GM21786 (cell line): ENCODE measurements around the gene SDR42E2.
A peak's percentile ranks its signal among the peaks of the same experiment; 100 is the strongest.
"Not testable (repeated sequence)": the region's sequence is repeated elsewhere in the genome, so short reads cannot be mapped to it uniquely, and the experiment has no call there.

Experiments
- ATAC-seq: cut with Tn5 transposase; IDR thresholded peaks from one replicate; pipeline ENCODE4 v1.9.1; 2021; ENCODE audit not compliant: unreplicated experiment

SDR42E2 gene

GRCh38 chr16:22190776-22191531, 28.6 kb downstream of the SDR42E2 start:
- ATAC-seq: peak; percentile 45

GRCh38 chr16:22191532-22192260, 29.4 kb downstream of the SDR42E2 start:
- ATAC-seq: no peak

DNA sequence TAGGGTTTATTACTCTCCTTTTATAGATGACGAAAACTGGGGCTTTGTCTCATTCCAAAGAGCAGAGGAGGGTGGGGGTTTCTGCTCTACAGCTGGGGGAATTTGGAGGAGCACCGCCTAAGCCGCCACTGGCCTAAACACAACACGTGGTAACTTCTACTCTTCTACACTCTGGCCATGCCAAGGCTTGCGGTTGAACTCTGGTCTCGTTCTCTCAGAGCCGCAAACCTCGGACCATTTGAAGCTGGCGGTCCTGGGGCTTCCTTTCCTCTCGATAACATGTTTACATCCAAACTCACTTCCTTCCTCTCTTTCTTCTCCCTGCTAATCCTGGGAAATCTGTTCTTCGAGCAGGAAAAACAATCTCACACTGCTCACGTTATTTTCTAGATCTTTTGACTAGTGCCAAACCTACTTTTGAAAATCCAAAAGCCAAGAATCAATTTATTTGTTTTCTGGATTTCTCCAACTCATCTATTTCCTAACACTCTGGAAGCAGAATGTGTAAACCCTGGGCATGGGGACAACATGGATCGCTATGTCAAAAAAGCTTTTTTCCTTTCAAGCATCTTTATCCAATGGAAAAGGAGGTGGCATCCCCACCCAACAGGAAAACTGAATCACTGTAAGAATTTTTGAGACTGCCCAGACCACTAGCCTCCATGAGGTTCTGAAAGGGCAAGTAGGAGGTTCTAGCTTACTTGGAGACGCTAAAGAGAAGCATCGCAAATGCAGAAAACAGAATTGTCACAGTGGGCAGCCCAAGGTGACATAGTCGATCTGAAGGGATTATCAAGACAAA, 30.2 kb downstream of the SDR42E2 start:
- no peak for ATAC-seq

DNA sequence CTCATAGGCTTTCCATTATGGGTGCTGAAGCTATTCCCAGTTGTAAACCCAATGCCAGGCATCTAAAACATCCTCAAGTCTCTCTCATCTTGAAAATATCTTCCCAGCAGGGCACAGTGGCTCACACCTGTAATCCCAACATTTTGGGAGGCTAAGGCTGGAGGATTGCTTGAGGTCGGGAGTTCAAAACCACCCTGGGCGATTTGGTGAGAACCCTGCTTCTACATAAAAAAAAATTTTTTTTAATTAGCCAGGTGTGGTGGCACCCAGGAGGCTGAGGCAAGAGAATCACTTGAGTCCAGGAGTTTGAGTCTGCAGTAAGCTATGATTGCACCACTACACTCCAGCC, 30.7 kb downstream of the SDR42E2 start:
- no peak for ATAC-seq

GRCh38 chr16:22194707-22195444, 32.6 kb downstream of the SDR42E2 start:
- ATAC-seq: no peak

DNA sequence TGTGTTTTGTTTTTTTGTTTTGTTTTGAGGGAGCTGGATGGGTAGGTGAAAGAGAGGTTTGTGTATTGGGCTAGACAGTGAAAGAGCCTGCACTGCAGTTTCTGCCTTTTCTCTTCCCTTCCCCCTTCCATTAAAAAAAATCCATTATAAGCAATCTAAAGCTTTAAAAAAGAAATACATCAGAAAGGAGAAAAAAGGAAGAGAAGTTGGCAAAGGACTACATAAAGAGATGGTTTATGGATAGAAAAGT, 33.1 kb downstream of the SDR42E2 start:
- no peak for ATAC-seq

DNA sequence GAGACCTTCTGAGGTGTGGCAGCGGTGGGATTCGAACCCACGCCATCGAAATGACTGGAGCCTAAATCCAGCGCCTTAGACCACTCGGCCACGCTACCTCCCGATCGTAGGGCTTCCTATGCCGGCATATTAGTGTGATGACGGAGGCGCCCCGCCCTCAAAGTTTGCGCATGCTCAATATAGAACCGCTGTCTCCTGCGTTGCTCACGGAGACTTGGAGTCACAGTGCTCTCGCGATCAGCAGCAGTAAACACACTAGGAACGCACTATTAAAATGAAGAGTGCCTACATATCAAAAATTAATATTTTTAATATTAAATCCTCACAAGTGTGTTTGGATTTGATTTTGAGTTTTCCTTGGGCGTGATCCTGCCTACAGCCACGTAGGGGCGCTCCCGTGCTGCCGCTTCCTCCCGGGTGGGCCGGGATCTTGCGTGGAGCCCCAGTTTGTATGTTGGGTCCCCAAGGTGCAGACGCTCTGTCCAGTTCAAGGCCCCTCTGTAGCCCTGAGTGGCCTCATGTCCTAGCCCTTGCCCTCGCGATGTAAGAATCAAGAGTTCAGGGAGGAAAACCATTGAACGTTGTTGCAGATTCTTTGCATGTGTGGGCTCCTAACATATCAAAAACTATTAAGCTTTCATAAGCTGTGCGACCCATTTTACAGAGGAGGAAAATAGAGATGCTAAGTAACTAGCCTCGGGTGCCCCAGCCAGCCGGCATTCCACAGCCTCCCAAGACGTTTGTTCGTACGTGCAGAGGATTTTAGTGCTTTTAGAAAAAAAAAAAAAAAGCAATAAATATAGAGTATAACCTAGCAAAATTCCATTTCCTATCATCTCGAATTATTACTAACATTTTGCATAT, 33.6 kb downstream of the SDR42E2 start:
- ATAC-seq: peak; percentile 25

DNA sequence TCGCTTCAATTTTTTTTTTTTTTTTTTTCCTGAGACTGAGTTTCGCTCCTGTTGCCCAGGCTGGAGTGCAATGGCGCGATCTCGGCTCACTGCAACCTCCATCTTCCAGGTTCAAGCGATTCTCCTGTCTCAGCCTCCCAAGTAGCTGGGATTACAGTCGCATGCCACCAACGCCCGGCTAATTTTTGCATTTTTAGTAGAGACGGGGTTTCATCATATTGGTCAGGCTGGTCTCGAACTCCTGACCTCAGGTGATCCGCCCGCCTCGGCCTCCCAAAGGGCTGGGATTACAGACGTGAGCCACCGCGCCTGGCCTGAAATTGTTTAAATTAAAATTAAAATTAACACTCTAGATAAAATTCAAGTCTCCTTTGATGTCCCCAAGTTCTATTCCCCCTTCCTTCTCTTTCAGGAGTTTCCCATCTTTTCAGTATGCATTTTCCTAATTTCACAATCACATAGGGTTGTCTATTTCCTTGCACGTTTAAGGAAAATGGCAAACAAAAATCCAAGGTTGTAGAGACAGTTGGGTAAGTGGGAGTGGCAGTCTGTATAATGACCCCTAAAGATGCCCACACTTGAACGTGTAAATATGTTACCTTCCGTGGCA, 34.4 kb downstream of the SDR42E2 start:
- ATAC-seq: not testable (repeated sequence)

GRCh38 chr16:22198547-22199293, 36.4 kb downstream of the SDR42E2 start:
- no peak for ATAC-seq

- ATAC-seq: no peak
These were observed 39.9 kb downstream of the SDR42E2 start for GRCh38 chr16:22202261-22202637.

DNA sequence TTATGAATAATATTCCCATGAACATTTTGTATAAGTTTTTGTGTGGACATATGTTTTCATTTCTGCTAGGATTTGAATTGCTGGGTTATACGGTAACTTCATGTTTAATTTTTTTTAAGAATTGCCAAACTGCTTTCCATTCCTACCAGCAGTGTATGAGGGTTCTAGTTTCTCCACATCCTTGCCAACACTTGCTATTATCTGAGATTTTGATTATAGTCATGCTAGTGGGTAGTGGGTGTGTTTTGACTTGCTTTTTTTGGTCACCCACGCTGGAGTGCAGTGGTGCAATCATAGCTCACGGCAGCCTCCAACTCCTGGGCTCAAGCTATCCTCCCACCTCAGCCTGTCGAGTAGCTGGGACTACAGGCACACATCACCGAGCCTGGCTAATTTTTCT, 40.8 kb downstream of the SDR42E2 start:
- ATAC-seq: no peak

GRCh38 chr16:22204091-22204655, 41.9 kb downstream of the SDR42E2 start:
- ATAC-seq: no peak

DNA sequence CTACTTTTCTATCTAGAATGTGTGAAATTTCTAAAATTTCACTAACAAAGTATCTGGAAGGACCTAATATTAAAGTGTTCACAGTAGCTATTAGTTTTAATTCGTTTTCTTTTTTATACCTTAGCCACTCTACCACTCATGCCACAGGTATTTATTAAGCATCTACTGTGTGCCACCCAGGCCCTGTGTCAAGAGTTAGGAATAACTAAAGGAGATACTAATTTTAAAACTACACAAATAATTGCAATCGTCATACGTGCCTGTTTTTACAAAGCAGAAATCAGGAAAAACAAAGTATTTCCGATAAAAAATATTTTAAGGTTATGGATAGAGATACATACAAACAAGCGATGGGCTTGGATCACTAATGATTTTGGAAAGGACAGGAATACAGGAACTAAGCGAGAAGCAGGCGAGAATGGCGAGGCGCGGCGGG, 43.3 kb downstream of the SDR42E2 start:
- ATAC-seq: no peak

DNA sequence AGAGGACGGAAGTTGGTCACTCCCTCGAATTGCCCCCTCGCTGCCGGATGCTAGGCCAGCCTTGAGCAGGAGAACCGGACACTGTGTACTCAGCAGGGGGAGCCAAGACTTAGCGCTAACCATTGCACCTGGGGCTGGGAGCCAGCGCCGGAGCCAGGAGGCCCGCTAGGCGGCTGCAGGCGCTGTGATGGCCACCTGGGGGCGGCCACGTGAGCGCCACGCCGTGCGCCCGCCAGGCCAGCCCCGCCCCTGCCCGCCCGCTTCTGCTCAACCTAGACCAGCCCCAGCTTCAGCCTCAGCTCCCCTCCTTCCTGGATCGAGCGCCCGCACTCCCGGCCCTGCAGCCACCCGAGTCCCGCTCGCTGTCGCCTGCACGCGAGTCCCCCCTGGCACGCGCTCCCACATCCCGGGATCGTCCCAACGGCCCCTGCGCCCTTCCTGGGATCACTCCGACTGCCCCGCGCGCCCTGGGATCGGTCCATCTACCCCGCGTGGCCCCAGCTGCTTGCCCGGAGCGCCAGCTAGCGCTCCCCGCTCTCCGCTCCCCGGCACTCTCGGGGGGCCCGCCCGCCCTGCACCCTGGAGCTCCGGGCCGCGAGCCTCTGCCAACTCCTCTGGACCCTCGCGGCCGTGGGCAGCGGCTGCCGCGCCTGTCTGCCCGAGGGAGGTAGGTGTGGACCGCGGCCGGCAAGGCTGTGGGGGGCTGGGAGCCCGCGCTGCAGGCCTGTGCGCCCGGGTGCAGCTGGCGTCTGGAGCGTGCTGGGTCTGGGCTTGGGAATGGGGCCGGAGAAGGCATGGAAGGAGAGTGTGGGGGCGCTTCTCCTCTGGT, 43.9 kb downstream of the SDR42E2 start, which contains the start of gene EEF2K:
TSS of gene EEF2K (plus strand) at position 266 of the 829 bp plus-strand sequence. CDS start 19,452 bp downstream, outside the sequence.
- peak; percentile 74 for ATAC-seq

DNA sequence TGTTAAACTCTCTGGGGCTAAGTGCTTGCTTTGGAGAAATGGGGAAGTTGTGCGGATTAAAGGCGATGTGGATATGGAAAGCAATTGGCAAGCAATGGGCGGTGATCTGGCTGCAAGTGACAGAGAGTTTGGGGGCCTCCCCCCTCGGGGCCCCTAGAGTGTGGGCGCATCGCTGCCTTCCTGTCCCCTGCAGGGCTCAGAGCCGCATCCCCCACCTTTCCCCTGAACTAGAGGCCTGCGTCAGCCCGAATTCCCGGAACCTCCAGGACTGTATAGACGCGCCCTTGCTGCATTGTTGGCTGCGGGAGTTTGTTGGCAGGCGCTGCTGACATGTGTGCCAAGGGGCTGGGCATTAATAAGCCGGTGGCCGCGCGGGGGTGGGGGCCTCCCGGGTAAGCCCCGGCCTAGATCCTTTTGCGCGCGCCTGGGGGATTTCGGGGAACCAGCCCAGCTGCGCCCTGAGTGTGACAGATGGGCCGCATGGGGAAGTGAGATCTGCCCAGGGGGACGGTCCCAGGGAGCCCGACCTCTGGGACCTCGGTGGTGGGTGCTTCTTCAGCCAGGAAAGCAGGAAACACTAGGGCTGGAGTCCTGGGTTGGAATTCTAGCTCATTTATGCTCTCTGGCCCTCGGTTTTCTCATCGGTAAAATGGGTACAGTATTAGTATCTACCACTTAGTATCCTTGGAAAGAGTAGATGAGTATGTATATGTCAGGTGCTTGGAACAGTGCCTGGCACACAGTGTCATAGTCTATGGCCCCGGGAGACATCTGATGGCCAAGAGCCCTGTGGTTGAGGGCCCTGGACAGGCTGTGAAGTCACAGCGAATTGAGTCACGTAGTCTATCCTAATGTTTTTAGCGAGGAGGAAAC, 44.8 kb downstream of the SDR42E2 start:
- ATAC-seq: peak; percentile 56

DNA sequence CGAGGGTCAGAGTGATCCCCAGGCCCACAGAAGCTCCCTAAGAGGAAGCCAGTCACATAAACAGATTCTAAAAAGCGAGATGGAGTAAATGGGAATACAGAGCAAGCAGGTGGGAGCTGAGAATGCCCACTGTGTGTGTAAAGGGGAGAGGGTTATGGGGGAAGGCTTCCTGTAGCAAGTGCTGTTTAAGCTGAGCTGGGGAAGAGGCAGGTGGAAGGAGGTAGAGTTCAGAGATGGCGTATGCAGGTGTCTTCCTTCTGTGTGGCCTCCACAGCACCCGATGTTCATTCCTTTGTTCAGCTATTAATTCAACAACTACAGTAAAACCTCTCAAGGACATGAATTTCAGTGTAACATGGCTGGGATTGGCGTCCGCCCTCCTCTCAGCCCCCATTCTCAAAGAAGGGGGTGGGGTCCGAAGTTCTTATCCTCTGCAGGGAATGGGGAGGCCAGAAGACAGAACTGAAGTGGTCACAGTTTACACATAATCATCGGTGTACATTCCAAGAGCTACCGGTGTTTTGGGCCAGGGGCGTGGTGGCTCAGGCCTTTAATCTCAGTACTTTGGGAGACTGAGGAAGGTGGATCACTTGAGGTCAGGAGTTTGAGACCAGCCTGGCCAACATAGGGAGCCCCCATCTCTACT, 45.5 kb downstream of the SDR42E2 start:
- no peak for ATAC-seq
